NCI-H146 treated with DMSO at 0.1 percent for 48 hours (cell line): ENCODE data around the gene ABCC1.
"Not testable (repeated sequence)": the region's sequence is repeated elsewhere in the genome, so short reads cannot be mapped to it uniquely, and the experiment has no call there.

ENCODE experiments used
- DNase-seq: peaks from one replicate; lab custom pipeline; 2025; ENCODE audit not compliant: unreplicated experiment; lab: John Stamatoyannopoulos, UW

Gene ABCC1

GRCh38 chr16:16133943-16134604, 184.7 kb downstream of the ABCC1 start:
- no peak for DNase-seq

- DNase-seq, result no peak
Observed at GRCh38 chr16:16136588-16136987, 187.2 kb downstream of the ABCC1 start.

- no peak for DNase-seq
Observed at GRCh38 chr16:16137110-16137509, 187.7 kb downstream of the ABCC1 start.

DNA sequence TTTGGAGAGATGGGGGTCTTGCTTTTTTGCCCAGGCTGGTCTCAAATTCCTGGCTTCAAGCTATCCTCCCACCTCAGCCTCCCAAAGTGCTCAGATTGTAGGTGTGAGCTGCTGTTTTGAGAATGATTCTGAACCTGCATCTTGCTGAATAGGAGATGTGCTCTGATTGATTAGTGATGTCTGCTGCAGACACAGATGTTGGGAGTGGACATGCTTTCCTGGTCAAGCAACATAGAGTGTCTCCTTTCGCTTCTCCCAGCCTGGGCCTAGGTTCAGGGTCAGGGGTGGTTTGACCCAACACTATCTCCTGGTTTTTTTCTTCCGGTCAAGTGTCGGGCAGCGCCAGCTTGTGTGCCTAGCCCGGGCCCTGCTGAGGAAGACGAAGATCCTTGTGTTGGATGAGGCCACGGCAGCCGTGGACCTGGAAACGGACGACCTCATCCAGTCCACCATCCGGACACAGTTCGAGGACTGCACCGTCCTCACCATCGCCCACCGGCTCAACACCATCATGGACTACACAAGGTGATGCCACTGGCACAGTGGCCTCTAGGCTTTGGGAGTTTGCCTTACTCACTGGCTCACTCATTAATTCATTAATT, 188.7 kb downstream of the ABCC1 start:
- DNase-seq, result no peak

DNA sequence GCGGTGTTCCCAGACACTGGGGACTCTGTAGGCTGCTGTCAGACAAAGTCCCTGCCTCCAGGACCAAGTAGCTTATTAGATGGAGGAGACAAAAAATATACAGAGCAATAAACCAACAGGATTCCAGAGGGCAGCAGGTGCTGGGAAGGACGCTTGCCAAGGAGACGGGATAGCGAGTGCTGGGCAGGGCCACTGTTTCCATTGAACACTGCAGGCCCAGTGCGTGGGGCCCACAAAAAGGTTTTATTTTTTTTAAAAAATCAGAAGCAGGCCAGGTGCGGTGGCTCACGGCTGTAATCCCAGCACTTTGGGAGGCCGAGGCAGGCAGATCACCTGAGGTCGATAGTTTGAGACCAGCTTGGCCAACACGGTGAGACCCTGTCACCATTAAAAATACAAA, 189.6 kb downstream of the ABCC1 start:
- DNase-seq, result no peak

DNA sequence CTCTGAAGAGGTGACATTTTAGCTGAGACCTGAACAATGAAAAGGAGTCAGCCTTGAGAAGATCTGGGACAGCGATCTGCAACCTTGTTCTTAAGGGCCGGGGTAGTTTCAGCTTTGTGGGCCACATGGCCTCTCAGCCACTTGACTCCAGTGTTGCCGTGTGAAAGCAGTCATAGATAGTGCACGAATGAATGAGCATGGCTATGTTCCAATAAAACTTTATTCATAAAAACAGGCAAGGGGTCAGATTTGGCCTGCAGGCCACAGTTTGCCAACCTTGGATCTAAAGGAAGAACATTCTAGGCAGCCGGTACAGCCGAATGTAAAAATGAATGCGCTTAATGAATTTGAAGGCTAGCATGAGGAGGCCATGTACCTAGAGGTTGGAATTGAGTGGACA, 190.4 kb downstream of the ABCC1 start:
- DNase-seq, result no peak

DNA sequence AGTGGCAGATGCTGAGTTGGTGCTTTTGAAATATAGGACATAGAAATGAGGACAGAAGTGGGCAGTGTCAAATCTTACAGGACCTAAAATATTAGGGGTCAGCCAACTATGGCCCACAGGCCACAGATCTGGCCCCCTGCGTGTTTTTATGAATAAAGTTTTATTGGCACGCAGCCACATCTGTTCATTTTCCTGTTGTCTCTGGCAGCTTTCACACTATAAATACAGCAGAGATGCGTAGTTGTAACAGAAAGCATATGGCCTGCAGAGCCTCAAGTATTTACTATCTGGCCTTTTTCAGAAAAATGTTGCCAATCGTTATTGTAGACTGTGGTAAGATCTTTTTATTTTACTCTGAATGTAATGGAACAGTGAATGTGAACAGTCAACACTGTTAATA, 191.1 kb downstream of the ABCC1 start:
- DNase-seq, result no peak

DNA sequence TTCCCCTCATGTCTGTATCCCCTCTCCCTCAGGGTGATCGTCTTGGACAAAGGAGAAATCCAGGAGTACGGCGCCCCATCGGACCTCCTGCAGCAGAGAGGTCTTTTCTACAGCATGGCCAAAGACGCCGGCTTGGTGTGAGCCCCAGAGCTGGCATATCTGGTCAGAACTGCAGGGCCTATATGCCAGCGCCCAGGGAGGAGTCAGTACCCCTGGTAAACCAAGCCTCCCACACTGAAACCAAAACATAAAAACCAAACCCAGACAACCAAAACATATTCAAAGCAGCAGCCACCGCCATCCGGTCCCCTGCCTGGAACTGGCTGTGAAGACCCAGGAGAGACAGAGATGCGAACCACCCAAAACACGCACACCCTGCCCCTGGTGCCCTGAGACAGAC, 191.7 kb downstream of the ABCC1 start:
- DNase-seq, result no peak

GRCh38 chr16:16141784-16142396, 192.5 kb downstream of the ABCC1 start:
- DNase-seq, result no peak

DNA sequence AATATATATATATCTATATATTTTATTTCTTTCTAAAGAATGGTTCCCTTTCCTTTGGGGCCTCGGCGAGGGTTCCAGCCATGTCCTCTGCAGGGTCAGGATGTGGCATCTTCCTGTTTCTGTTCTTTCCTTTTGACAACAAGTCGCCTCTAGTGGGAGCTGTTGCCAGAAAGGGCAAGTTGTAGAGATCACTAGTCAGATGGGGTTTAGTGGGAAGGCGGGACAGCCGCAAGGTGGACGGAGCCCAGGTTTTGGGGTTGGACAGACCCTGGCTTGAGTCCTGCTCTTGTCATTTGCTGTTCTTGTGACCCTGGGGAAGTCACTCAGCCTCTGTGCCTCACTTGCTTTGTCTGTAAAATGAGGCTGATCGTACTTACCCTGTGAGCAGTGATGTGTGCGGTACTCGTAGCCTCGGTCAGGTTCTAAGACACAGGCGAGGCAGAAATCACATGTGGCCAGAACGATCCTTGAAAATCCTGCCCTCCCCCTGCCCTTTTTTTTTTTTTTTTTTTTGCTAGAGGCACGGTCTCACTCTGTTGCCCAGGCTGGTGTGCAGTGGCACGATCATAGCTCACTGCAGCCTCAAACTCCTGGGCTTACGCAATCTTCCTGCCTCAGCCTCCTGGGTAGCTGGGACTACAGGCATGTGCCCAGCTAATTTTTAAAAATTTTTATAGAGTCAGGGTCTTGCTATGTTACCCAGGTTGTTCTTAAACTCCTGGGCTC, 193.8 kb downstream of the ABCC1 start:
- DNase-seq, result no peak

DNA sequence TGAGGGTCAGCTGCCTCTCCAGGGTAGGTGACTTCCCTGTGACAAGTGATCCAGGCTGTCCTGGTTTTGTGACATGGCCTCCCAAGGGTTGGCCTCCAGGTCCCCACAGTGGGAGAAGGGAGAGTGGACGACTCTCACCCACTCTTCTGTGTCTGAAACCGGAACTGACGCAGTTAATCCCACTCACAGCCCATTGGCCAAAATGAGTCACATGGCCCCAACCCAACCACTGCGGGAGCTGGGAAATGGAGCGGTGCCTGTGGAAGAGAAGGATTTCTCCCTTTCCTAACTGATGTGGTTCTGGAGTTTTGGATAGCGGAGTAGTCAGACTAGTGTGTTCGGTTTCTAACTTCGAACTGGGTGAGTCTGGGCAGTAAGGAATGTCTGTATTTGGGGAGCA, 194.5 kb downstream of the ABCC1 start:
- DNase-seq, result no peak

DNA sequence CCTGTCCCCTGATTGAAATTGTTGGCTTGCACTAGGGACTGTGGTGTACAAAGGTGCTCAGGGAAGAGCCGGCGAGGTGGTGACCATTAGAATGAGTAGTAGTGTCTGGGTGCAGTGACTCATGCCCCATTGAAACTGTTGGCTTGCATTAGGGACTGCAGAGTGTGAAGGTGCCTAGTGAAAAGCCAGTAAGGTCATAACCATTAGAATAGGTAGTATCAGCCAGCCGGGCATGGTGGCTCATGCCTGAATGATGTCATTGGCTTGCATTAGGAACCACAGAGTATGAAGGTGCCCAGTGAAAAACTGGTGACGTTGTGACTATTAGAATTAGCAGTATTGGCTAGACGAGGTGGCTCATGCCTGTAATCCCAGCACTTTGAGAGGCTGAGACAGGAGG, 195.0 kb downstream of the ABCC1 start:
- DNase-seq, result no peak

DNA sequence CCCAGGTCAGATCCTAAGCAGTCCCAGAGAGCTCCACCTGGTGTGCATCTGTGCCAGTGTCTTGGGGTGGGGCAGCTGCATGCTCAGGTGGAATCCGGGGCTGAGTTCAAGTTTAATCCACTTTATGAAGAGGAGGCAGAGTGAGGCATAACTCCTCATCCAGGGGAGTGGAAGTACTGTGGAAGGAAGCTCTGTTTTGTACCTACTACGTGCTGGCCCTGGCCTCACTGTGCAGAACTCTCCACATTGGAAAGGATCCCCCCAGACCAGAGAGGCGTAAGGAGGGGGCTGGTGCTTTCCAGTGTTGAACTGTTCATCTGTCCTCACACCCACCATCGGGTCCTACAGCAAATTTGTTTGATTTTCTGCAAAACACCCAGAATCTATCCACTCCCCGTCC, 195.9 kb downstream of the ABCC1 start:
- no peak for DNase-seq

- no peak for DNase-seq
Observed at GRCh38 chr16:16146380-16147315, 197.2 kb downstream of the ABCC1 start.

DNA sequence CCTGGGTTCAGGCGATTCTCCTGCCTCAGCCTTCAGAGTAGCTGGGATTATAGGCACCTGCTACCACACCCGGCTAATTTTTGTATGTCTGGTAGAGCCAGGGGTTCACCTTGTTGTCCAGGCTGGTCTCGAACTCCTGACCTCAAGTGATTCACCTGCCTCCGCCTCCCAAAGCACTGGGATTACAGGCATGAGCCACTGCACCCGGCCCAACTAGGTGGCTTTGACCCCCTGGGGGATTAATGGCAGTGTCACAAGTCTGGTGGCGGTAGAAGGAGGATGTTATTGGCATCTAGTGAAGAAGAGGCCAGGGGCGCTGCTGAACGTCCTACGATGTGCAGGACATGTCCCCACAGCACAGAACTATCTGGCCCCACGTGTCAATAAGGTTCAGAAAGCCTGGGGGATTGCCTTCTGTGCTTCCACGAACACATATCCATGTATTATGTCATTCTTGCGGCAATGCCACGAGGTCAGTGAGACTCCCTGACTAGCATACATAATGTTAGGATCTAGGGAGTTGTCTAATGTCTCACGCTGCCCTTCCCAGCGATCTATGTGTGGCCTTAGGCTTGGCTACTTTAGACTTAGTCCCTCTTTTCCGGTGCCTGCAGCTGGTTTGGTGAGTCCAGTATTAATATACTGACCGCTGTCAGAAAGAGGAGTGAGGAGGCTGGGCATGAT, 198.0 kb downstream of the ABCC1 start:
- no peak for DNase-seq

DNA sequence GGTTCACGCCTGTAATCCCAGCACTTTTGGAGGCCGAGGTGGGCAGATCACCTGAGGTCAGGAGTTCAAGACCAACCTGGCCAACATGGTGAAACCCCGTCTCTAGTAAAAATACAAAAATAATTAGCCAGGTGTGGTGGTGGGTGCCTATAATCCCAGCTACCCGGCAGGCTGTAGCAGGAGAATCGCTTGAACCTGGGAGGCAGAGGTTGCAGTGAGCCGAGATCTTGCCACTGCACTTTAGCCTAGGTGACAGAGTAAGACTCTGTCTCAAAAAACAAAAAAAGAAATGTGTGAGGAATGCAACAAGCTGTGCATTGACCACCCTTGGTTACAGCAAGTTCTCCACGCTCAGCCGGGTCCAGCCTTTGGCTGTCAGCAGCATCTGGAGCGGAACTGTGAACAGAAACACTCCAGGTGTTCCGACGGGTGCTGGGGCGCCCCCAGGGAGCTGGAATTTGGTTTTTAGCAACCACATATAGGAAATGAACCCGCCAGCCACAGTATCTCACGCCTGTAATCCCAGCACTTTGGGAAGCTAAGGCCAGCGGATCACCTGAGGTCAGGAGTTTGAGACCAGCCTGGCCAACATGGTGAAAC, 198.7 kb downstream of the ABCC1 start:
- DNase-seq, result not testable (repeated sequence)

- DNase-seq, result no peak
Observed at GRCh38 chr16:16148755-16149154, 199.3 kb downstream of the ABCC1 start.

DNA sequence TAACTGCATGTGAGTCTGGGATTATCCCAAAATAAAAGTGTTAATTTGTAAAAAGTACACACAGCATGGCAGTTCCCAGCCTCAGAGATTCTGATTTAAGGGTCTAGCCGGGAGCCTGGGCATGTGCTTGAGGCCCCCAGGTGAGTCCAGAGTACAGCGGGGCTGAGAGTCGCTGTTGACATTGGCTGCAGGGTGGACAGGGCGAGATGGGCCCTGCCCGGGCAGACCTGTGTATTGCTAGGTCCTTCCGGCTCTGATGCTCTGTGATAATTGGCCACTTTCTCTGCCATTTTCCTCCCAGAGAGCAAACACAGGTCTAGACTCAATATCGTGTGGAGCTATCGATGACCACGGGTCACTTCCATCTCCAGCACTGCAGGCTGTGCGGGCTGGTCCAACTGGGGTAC, 200.3 kb downstream of the ABCC1 start:
- DNase-seq, result no peak

DNA sequence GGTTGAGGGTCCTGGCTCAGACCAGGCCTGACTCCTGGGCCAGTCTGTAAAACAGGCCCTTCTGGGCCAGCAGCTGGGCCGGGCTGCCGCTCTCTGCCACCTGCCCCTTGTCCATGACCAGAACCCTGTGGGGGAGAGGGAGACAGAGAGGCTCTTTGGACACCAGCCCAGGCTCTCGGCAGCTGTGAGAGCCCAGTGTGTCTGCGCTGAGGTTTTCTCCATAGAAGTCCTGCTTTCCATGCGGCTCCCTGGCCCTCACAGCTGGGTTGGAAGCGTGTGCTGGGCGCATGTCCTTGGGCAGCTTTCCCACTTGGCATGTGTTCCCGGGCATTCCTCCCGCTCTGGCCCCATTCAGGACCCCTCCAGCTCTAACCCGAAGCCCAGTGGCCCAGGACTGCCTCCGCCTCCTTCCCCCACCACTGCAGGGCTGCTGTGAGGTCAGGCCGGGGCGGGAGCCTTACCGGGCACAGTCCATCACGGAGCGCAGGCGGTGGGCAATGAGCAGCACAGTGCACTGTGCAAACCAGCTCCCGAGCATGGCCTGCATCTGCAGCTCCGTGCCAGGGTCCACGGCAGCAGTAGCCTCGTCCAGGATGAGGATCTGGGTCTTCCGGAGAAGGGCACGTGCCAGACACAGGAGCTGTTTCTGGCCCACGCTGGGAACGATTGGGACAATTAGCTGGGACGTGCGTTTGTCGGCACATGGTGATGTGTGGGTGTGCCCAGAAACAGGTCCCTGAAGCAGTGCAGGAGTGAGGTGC, 200.9 kb downstream of the ABCC1 start:
- no peak for DNase-seq

DNA sequence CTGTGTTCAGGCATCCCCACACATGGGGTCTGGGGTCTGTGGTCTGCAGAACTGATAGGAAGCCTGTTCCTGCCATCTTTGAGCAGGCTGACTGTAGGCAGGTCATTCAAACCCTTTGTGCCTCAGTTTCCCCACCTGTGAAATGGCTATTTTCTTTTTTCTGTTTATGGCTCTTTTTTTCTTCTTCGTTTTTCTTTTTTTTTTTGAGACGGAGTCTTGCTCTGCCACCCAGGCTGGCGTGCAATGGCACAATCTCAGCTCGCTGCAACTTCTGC, 201.4 kb downstream of the ABCC1 start:
- DNase-seq, result no peak
